GM23338 (cell line): ENCODE results near the gene FTL. TPM values are rescaled to one million over a fixed set of nuclear protein-coding genes. Genes with fewer than 3 reads are reported as not detected.

ENCODE experiments used
- microRNA-seq: library from miRNA; unstranded; fragments of <30 nt; microRNA quantifications from one replicate; pipeline ENCODE4, GENCODE V29; 2017
- polyA plus RNA-seq: library from polyadenylated mRNA; unstranded; fragments of >200 nt; fragmentation: Nextera tagmentation; extraction: Ambion mirVana; gene quantifications from 2 replicates; pipeline ENCODE4 v1.2.1, GENCODE V29; 2016
- small RNA-seq: library from RNA; depleted of rRNA; stranded (forward); fragments of <200 nt; gene quantifications from one replicate; pipeline ENCODE3, GENCODE V24; 2014; ENCODE audit warnings: low replicate concordance
- total RNA-seq: library from RNA; depleted of rRNA; stranded (reverse); fragments of >200 nt; shearing (Covaris generic); gene quantifications from 2 replicates; pipeline ENCODE4 v1.2.3, GENCODE V29; 2014; rRNA removed

The FTL gene
- total and polyA plus RNA-seq, 2 experiments from 2014 or later = 2,064 to 5,436 TPM

Small RNA genes lying within 50 kb of the gene (microRNA-seq; reads per million reads assigned to microRNA genes)
- gene MIR6798 = not detected

Small RNA genes lying within 50 kb of the gene (small RNA-seq; reads per million reads assigned to genes)
- gene AC026803.1 = not detected
- not detected for gene MIR6798

Other genes starting within 250 kb of the FTL start
- gene MAMSTR, start 245.6 kb upstream of the FTL start, total RNA-seq = 0.39 and 1.9 TPM in 2 replicates
- 2.0 and 2.5 TPM in 2 replicates for gene MAMSTR, start 245.6 kb upstream of the FTL start, polyA plus RNA-seq
- 14.8 and 18.0 TPM in 2 replicates for gene RASIP1, start 224.7 kb upstream of the FTL start, total RNA-seq
- gene RASIP1, start 224.7 kb upstream of the FTL start, polyA plus RNA-seq = 9.2 and 11.2 TPM in 2 replicates
- 1.7 and 3.5 TPM in 2 replicates for gene IZUMO1, start 218.4 kb upstream of the FTL start, total RNA-seq
- gene IZUMO1, start 218.4 kb upstream of the FTL start, polyA plus RNA-seq = 1.2 and 1.3 TPM in 2 replicates
- 20.3 and 20.8 TPM in 2 replicates for gene FUT1, start 212.7 kb upstream of the FTL start, total RNA-seq
- 4.4 and 4.7 TPM in 2 replicates for gene FUT1, start 212.7 kb upstream of the FTL start, polyA plus RNA-seq
- 1.3 TPM in 1 of 2 replicates, not detected in the other for gene FGF21, start 209.8 kb upstream of the FTL start, total RNA-seq
- 0.78 and 1.1 TPM in 2 replicates for gene FGF21, start 209.8 kb upstream of the FTL start, polyA plus RNA-seq
- 30.6 and 53.5 TPM in 2 replicates for gene BCAT2, start 154.3 kb upstream of the FTL start, total RNA-seq
- 30.4 and 35.8 TPM in 2 replicates for gene BCAT2, start 154.3 kb upstream of the FTL start, polyA plus RNA-seq
- 5.0 and 8.4 TPM in 2 replicates for gene HSD17B14, start 128.8 kb upstream of the FTL start, total RNA-seq
- gene HSD17B14, start 128.8 kb upstream of the FTL start, polyA plus RNA-seq = 11.6 and 11.7 TPM in 2 replicates
- gene PLEKHA4, start 96.7 kb upstream of the FTL start, total RNA-seq = 12.3 and 15.1 TPM in 2 replicates
- 10.9 and 12.2 TPM in 2 replicates for gene PLEKHA4, start 96.7 kb upstream of the FTL start, polyA plus RNA-seq
- gene PPP1R15A, start 92.9 kb upstream of the FTL start, total RNA-seq = 14.5 and 15.8 TPM in 2 replicates
- gene PPP1R15A, start 92.9 kb upstream of the FTL start, polyA plus RNA-seq = 14.0 and 14.4 TPM in 2 replicates
- 0.12 and 0.42 TPM in 2 replicates for gene TULP2, start 66.6 kb upstream of the FTL start, total RNA-seq
- gene TULP2, start 66.6 kb upstream of the FTL start, polyA plus RNA-seq = 1.1 and 1.9 TPM in 2 replicates
- gene NUCB1, start 65.0 kb upstream of the FTL start, total RNA-seq = 142 and 163 TPM in 2 replicates
- 57.1 and 64.9 TPM in 2 replicates for gene NUCB1, start 65.0 kb upstream of the FTL start, polyA plus RNA-seq
- gene DHDH, start 31.6 kb upstream of the FTL start, total RNA-seq = 0.69 and 0.78 TPM in 2 replicates
- gene DHDH, start 31.6 kb upstream of the FTL start, polyA plus RNA-seq = 4.7 and 8.4 TPM in 2 replicates
- 184 and 261 TPM in 2 replicates for gene BAX, start 10.4 kb upstream of the FTL start, total RNA-seq
- 168 and 179 TPM in 2 replicates for gene BAX, start 10.4 kb upstream of the FTL start, polyA plus RNA-seq
- 23.1 and 28.9 TPM in 2 replicates for gene GYS1, start 28.0 kb downstream of the FTL start, total RNA-seq
- 15.9 and 19.9 TPM in 2 replicates for gene GYS1, start 28.0 kb downstream of the FTL start, polyA plus RNA-seq
- gene RUVBL2, start 28.6 kb downstream of the FTL start, total RNA-seq = 222 and 252 TPM in 2 replicates
- 194 and 196 TPM in 2 replicates for gene RUVBL2, start 28.6 kb downstream of the FTL start, polyA plus RNA-seq
- 1.9 TPM in 1 of 2 replicates, not detected in the other for gene LHB, start 51.8 kb downstream of the FTL start, total RNA-seq
- gene LHB, start 51.8 kb downstream of the FTL start, polyA plus RNA-seq = 0.76 TPM in 1 of 2 replicates, not detected in the other
- not detected in 2 replicates for gene CGB3, start 59.0 kb downstream of the FTL start, total RNA-seq
- gene CGB3, start 59.0 kb downstream of the FTL start, polyA plus RNA-seq = not detected in 2 replicates
- not detected in 2 replicates for gene CGB2, start 66.6 kb downstream of the FTL start, total RNA-seq
- 0.57 TPM in 1 of 2 replicates, not detected in the other for gene CGB2, start 66.6 kb downstream of the FTL start, polyA plus RNA-seq
- gene CGB1, start 71.6 kb downstream of the FTL start, total RNA-seq = 0.52 TPM in 1 of 2 replicates, not detected in the other
- not detected in 2 replicates for gene CGB1, start 71.6 kb downstream of the FTL start, polyA plus RNA-seq
- not detected in 2 replicates for gene CGB5, start 78.5 kb downstream of the FTL start, total RNA-seq
- gene CGB5, start 78.5 kb downstream of the FTL start, polyA plus RNA-seq = not detected in 2 replicates
- gene CGB8, start 83.8 kb downstream of the FTL start, total RNA-seq = not detected in 2 replicates
- gene CGB8, start 83.8 kb downstream of the FTL start, polyA plus RNA-seq = not detected in 2 replicates
- gene CGB7, start 92.4 kb downstream of the FTL start, total RNA-seq = 0.97 and 1.0 TPM in 2 replicates
- gene CGB7, start 92.4 kb downstream of the FTL start, polyA plus RNA-seq = 0.32 and 0.66 TPM in 2 replicates
- gene NTF4, start 99.5 kb downstream of the FTL start, total RNA-seq = 0.39 and 0.94 TPM in 2 replicates
- 2.7 TPM in 2 replicates for gene NTF4, start 99.5 kb downstream of the FTL start, polyA plus RNA-seq
- gene KCNA7, start 107.4 kb downstream of the FTL start, total RNA-seq = not detected in 2 replicates
- gene KCNA7, start 107.4 kb downstream of the FTL start, polyA plus RNA-seq = 0.08 and 0.14 TPM in 2 replicates
- 349 and 361 TPM in 2 replicates for gene SNRNP70, start 120.1 kb downstream of the FTL start, total RNA-seq
- gene SNRNP70, start 120.1 kb downstream of the FTL start, polyA plus RNA-seq = 229 and 243 TPM in 2 replicates
- 1.2 and 7.8 TPM in 2 replicates for gene LIN7B, start 149.1 kb downstream of the FTL start, total RNA-seq
- 8.6 and 10.5 TPM in 2 replicates for gene LIN7B, start 149.1 kb downstream of the FTL start, polyA plus RNA-seq
- 2.6 and 8.1 TPM in 2 replicates for gene C19orf73, start 153.8 kb downstream of the FTL start, total RNA-seq
- 8.0 and 9.1 TPM in 2 replicates for gene C19orf73, start 153.8 kb downstream of the FTL start, polyA plus RNA-seq
- gene PPFIA3, start 154.2 kb downstream of the FTL start, total RNA-seq = 22.6 and 29.7 TPM in 2 replicates
- 21.3 and 25.4 TPM in 2 replicates for gene PPFIA3, start 154.2 kb downstream of the FTL start, polyA plus RNA-seq
- gene HRC, start 190.1 kb downstream of the FTL start, total RNA-seq = 1.4 and 1.9 TPM in 2 replicates
- gene HRC, start 190.1 kb downstream of the FTL start, polyA plus RNA-seq = 2.0 and 2.5 TPM in 2 replicates
- 11.6 and 16.5 TPM in 2 replicates for gene TRPM4, start 192.5 kb downstream of the FTL start, total RNA-seq
- 25.7 and 30.4 TPM in 2 replicates for gene TRPM4, start 192.5 kb downstream of the FTL start, polyA plus RNA-seq